ENCODE measurements around the gene SLC22A17.
A peak's percentile ranks its signal among the peaks of the same experiment; 100 is the strongest.
"Not testable (repeated sequence)": the region's sequence is repeated elsewhere in the genome, so short reads cannot be mapped to it uniquely, and the experiment has no call there.

SLC22A17 gene

GRCh38 chr14:23352506-23353432, at the start of gene SLC22A17:
SLC22A17 (minus strand) TSS chr14:23352887.
- peak; percentile 16 to 36 for DNase-seq (ENCODE audit: low read depth in 1 of 2, low spot score in 1 of 2)

- no peak for DNase-seq (ENCODE audit: low read depth in 1 of 2, low spot score in 1 of 2)
These were observed 48.6 kb upstream of the SLC22A17 start for GRCh38 chr14:23401291-23401690.

- DNase-seq (ENCODE audit: low read depth in 1 of 2, low spot score in 1 of 2): not testable (repeated sequence)
These were observed 47.9 kb upstream of the SLC22A17 start for GRCh38 chr14:23400496-23401149.

- DNase-seq (ENCODE audit: low read depth in 1 of 2, low spot score in 1 of 2): no peak
These were observed 46.9 kb upstream of the SLC22A17 start for GRCh38 chr14:23399591-23399990.

- DNase-seq (ENCODE audit: low read depth in 1 of 2, low spot score in 1 of 2): no peak
These were observed 46.4 kb upstream of the SLC22A17 start for GRCh38 chr14:23399136-23399535.

- no peak for DNase-seq (ENCODE audit: low read depth in 1 of 2, low spot score in 1 of 2)
These were observed 45.7 kb upstream of the SLC22A17 start for GRCh38 chr14:23398348-23398747.

GRCh38 chr14:23396781-23397407, 44.2 kb upstream of the SLC22A17 start:
- DNase-seq (ENCODE audit: low read depth in 1 of 2, low spot score in 1 of 2): no peak

- no peak for DNase-seq (ENCODE audit: low read depth in 1 of 2, low spot score in 1 of 2)
These were observed 43.4 kb upstream of the SLC22A17 start for GRCh38 chr14:23396126-23396525.

- no peak for DNase-seq (ENCODE audit: low read depth in 1 of 2, low spot score in 1 of 2)
These were observed 39.9 kb upstream of the SLC22A17 start for GRCh38 chr14:23392613-23393012.

GRCh38 chr14:23389871-23390270, 37.2 kb upstream of the SLC22A17 start:
- DNase-seq (ENCODE audit: low read depth in 1 of 2, low spot score in 1 of 2): not testable (repeated sequence)

- no peak for DNase-seq (ENCODE audit: low read depth in 1 of 2, low spot score in 1 of 2)
These were observed 36.7 kb upstream of the SLC22A17 start for GRCh38 chr14:23389396-23389795.

GRCh38 chr14:23388996-23389395, 36.3 kb upstream of the SLC22A17 start:
- no peak for DNase-seq (ENCODE audit: low read depth in 1 of 2, low spot score in 1 of 2)

- DNase-seq (ENCODE audit: low read depth in 1 of 2, low spot score in 1 of 2): no peak
These were observed 35.5 kb upstream of the SLC22A17 start for GRCh38 chr14:23387916-23388882.

- DNase-seq (ENCODE audit: low read depth in 1 of 2, low spot score in 1 of 2): no peak
These were observed 34.3 kb upstream of the SLC22A17 start for GRCh38 chr14:23386999-23387398.

- DNase-seq (ENCODE audit: low read depth in 1 of 2, low spot score in 1 of 2): not testable (repeated sequence)
These were observed 33.6 kb upstream of the SLC22A17 start for GRCh38 chr14:23386266-23386657.

- DNase-seq (ENCODE audit: low read depth in 1 of 2, low spot score in 1 of 2): no peak
These were observed 33.1 kb upstream of the SLC22A17 start for GRCh38 chr14:23385642-23386265.

- DNase-seq (ENCODE audit: low read depth in 1 of 2, low spot score in 1 of 2): no peak
These were observed 32.6 kb upstream of the SLC22A17 start for GRCh38 chr14:23385244-23385641.

- DNase-seq (ENCODE audit: low read depth in 1 of 2, low spot score in 1 of 2): no peak
These were observed 31.8 kb upstream of the SLC22A17 start for GRCh38 chr14:23384364-23385080.

- DNase-seq (ENCODE audit: low read depth in 1 of 2, low spot score in 1 of 2): no peak
These were observed 30.2 kb upstream of the SLC22A17 start for GRCh38 chr14:23382731-23383440.
